Upper lobe of left lung (tissue), 4 donors: ENCODE measurements around the gene GCFC2.

ENCODE experiments used
- CTCF ChIP-seq, 6 experiments: fragments of 450-650 bp in 4 of 6; fragments of 200-600 bp in 2 of 6; sonication (generic) in 2 of 6; IDR thresholded peaks; one replicate each; pipeline ENCODE4 v1.5.1; 2016 to 2019; ENCODE audit warnings: antibody characterized with exemption in 6 of 6
- POLR2A ChIP-seq, 4 donors: fragments of 450-650 bp; IDR thresholded peaks; one replicate each; pipeline ENCODE4 v1.5.1; 2016 to 2017; ENCODE audit warnings: antibody characterized with exemption in 4 of 4, mild to moderate bottlenecking in 2 of 4

DNA sequence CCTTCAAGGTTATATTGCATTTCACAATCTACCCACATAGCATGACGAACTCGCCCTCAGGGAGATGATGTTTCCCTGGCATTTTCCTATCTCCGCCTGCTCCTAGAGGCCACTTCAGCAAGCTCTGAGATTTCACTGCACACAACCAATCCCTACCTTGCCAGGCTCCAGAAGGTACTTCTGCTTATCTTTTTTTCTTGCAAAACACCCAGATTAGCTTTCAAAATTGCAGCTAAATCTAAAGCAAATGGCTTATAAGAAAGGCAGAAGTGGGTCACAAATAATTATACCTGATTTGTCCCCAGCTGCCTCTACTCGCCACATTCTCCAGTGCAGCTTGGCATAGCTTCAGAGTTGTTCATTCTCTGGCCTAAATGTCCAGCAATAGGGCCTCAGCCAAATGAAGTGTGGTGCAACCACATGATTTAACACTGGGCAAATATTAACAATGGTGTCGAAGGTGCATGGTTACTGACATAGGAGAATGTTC, 96.5 kb downstream of the GCFC2 start:
- TF ChIP-seq CTCF (IDR thresholded peaks at IDR 0.05): no peak
- no peak for TF ChIP-seq POLR2A (IDR thresholded peaks at IDR 0.05)
